MCF 10A (cell line): ENCODE measurements around the gene DNAJA3. TPM values are rescaled to one million over a fixed set of nuclear protein-coding genes. Genes with fewer than 3 reads are reported as not detected.

ENCODE experiments used
- BruUV-seq: library from RNA; stranded (reverse); fragments of 400-500 nt; replicated peaks from 2 replicates; lab custom pipeline; 2021; lab: Mats Ljungman, UMichigan
- CTCF ChIA-PET: fragments of 300-600 bp; sonication (Branson Sonifier 250); formaldehyde crosslinking; extraction: SDS; loops from one replicate; lab custom pipeline; 2021; ENCODE audit warnings: antibody characterized with exemption, inconsistent platforms; lab: Yijun Ruan, JAX
- POLR2A ChIA-PET: fragments of 300-600, 350-650 bp; sonication (Branson Sonifier 250); formaldehyde crosslinking; extraction: SDS; loops from one replicate; lab custom pipeline; 2020; ENCODE audit warnings: antibody characterized with exemption, inconsistent platforms; lab: Yijun Ruan, JAX
- DNase-seq: peaks from one replicate; pipeline ENCODE4 v3.0.0-alpha.2; 2018; ENCODE audit not compliant: unreplicated experiment
- H3K27ac Mint-ChIP-seq: one replicate; pipeline ENCODE4 v1.8.0; 2022; ENCODE audit warnings: mild to moderate bottlenecking, low read depth, mixed read lengths; ENCODE audit not compliant: unreplicated experiment
- H3K27me3 Mint-ChIP-seq: one replicate; pipeline ENCODE4 v1.8.0; 2022; ENCODE audit warnings: mixed read lengths; ENCODE audit not compliant: insufficient read depth, unreplicated experiment
- H3K36me3 Mint-ChIP-seq: one replicate; pipeline ENCODE4 v1.8.0; 2022; ENCODE audit warnings: mild to moderate bottlenecking, moderate library complexity, mixed read lengths; ENCODE audit not compliant: insufficient read depth, unreplicated experiment
- H3K4me1 Mint-ChIP-seq: one replicate; pipeline ENCODE4 v1.8.0; 2022; ENCODE audit warnings: mixed read lengths; ENCODE audit not compliant: insufficient read depth, unreplicated experiment
- H3K4me3 Mint-ChIP-seq: one replicate; pipeline ENCODE4 v1.8.0; 2022; ENCODE audit warnings: mild to moderate bottlenecking, moderate library complexity, mixed read lengths; ENCODE audit not compliant: unreplicated experiment
- H3K9me3 Mint-ChIP-seq: one replicate; pipeline ENCODE4 v1.8.0; 2022; ENCODE audit warnings: mixed read lengths; ENCODE audit not compliant: unreplicated experiment
- CTCF ChIP-seq: fragments of 200-600 bp; IDR thresholded peaks from one replicate; pipeline ENCODE4 v1.8.0; 2022; ENCODE audit warnings: antibody characterized with exemption, mild to moderate bottlenecking; ENCODE audit not compliant: unreplicated experiment
- intact Hi-C: fragments of 100-400 bp; cut with micrococcal nuclease; formaldehyde crosslinking; loops from 2 replicates; pipeline ENCODE4 v1.14.1; 2022
- total RNA-seq: library from RNA; stranded (reverse); gene quantifications from 2 replicates; pipeline ENCODE4 v1.2.3, GENCODE V29; 2022

DNAJA3 gene
- total RNA-seq, 1 experiment from 2014 or later = 101 TPM

GRCh38 chr16:4402439-4403132 lies 23.1 kb upstream of the DNAJA3 start:
- POLR2A ChIA-PET = interaction anchor here (0.6 to 1.6 kb wide), 7 partner anchors 10 to 54 kb away, joined by 3 to 9 read pairs (median 5); partner anchors contain the start of genes CORO7 and PAM16
- BruUV-seq = no TSS peak
- no peaks in the 10 kb centered on the region for H3K27me3 Mint-ChIP-seq
- no peaks in the 10 kb centered on the region for H3K9me3 Mint-ChIP-seq
- H3K4me1 Mint-ChIP-seq = no peaks in the 10 kb centered on the region
- DNase-seq = peak; percentile 77
- CTCF ChIA-PET = interaction anchor here (0.5 to 10.1 kb wide), 46 partner anchors 9 to 718 kb away, joined by 3 to 263 read pairs (median 4); partner anchors contain the start of genes CORO7, PAM16 and VASN
- intact Hi-C loops = loop anchor here (1.0 to 5.0 kb wide), 4 partner anchors 43 to 200 kb away; partner anchors contain the start of gene TFAP4
- TF ChIP-seq CTCF = peak; percentile 97
- no peak overlapping the region for H3K27ac Mint-ChIP-seq
- H3K4me3 Mint-ChIP-seq = no peak overlapping the region
- peaks cover 22% of the 10 kb centered on the region for H3K36me3 Mint-ChIP-seq

- Mint-ChIP-seq H3K27me3 (no peaks in the 10 kb centered on the region), H3K27ac (no peak overlapping the region), H3K4me1 (no peaks in the 10 kb centered on the region), H3K9me3 (no peaks in the 10 kb centered on the region), H3K4me3 (no peak overlapping the region), H3K36me3 (peaks cover 23% of the 10 kb centered on the region)
- no TSS peak for BruUV-seq
- CTCF ChIA-PET = interaction anchor here (0.5 to 10.1 kb wide), 42 partner anchors 8 to 598 kb away, joined by 3 to 263 read pairs (median 4); partner anchors contain the start of genes CORO7, PAM16 and VASN
- intact Hi-C loops = loop anchor here (5.0 kb wide), 3 partner anchors 111 to 201 kb away; partner anchors contain the start of gene TFAP4
- POLR2A ChIA-PET = interaction anchor here (0.6 to 1.6 kb wide), 9 partner anchors 11 to 132 kb away, joined by 3 to 9 read pairs (median 4); partner anchors contain the start of genes CORO7 and PAM16
- no peak for TF ChIP-seq CTCF
- no peak for DNase-seq
Measured at GRCh38 chr16:4403133-4403949, 22.3 kb upstream of the DNAJA3 start.

- POLR2A ChIA-PET = interaction anchor here (1.0 to 1.2 kb wide), 2 partner anchors 31 to 133 kb away, joined by 3 to 4 read pairs; no protein-coding TSS in a partner anchor
- peak; percentile 65 for TF ChIP-seq CTCF
- DNase-seq = peak; percentile 38
- Mint-ChIP-seq H3K27me3 (no peaks in the 10 kb centered on the region), H3K36me3 (peaks cover 18% of the 10 kb centered on the region), H3K4me3 (no peak overlapping the region), H3K9me3 (no peaks in the 10 kb centered on the region), H3K4me1 (no peaks in the 10 kb centered on the region), H3K27ac (no peak overlapping the region)
- intact Hi-C loops = loop anchor here (5.0 kb wide), 3 partner anchors 112 to 202 kb away; partner anchors contain the start of gene TFAP4
- CTCF ChIA-PET = interaction anchor here (0.7 to 10.1 kb wide), 19 partner anchors 10 to 204 kb away, joined by 3 to 263 read pairs (median 5); partner anchors contain the start of genes CORO7, PAM16 and VASN
- BruUV-seq = no TSS peak
Measured at GRCh38 chr16:4404247-4404966, 21.3 kb upstream of the DNAJA3 start.
